HPDE6-E6E7 (cell line): ENCODE data around the gene CABP1.

Experiments
- DNase-seq: peaks from one replicate; pipeline ENCODE4 v3.0.0; 2011; ENCODE audit warnings: missing footprints; ENCODE audit errors: extremely low spot score

The CABP1 gene

DNA sequence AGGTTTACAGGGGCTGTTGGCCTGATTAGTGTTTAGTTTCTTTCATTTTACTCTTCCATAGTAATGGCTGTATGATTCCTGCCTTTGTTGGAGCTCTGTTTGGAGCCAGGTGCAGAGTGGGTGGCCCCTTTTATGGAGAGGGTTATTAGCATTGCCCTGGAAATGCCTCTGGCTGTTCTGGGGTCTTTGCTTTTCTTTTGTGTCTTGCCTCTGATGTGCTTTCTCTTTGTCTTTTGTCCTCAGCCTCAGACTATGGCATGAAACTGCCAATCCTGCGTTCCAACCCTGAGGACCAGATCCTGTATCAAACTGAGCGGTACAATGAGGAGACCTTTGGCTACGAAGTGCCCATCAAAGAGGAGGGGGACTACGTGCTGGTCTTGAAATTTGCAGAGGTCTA lies 53.4 kb downstream of the CABP1 start:
- DNase-seq = no peak

DNA sequence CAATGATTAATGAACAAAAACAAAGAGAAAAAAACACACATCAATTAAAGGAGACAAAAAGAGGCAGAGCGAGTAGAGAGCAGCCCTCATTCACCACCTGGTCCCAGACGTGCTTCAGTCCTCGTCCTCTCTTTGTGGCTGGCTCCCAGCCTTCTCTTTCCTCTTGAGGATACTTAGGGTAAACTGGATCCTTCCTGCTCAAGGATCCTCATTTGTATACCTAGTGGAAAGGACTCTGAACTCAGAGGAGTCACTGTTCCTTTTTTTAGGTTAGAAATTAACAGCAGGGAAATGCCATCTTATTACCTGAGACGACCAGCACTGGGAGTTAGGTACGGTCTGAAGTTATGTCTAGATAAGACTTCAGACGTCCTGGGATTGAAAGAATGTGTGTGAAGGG lies 56.2 kb downstream of the CABP1 start:
- no peak for DNase-seq

DNA sequence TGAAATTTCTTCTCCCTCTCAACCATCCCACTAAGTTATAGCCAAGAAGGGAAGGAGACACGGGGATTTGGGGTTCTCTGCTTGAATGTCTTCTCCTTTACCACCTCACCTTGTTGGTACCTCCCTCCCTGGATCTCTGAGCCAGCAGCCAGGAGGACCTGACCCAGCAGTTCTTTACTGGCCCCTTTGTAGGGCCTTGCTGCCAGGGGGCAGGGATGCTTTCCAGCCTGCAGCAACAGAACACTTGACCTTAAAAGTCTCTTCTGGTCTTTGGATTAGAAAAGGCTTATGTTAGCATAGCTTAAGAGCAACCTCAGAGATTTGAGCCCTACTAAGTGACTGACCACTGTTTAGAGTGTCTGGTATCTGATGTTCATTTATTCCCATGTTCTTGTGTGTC lies 56.9 kb downstream of the CABP1 start:
- no peak for DNase-seq

DNA sequence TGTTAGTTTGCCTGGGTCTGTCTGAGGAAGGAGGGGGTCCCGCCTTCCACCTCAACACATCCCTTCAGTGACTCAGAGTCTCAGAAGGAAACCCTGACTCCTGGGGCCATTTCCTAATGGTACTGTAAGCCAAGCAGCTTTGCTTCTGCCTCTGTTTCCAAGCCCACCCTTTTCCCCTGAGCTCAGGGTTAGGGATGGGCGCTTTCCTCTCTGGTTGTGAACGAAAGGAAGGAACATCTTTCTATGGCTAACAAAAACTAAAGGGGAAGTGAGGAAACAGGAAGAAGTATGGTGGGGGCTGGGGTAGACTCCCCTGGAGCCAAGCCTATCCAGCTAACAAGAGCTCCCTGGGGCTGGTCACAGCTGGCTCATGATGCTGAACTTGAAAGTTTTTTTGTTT lies 58.2 kb downstream of the CABP1 start:
- no peak for DNase-seq

DNA sequence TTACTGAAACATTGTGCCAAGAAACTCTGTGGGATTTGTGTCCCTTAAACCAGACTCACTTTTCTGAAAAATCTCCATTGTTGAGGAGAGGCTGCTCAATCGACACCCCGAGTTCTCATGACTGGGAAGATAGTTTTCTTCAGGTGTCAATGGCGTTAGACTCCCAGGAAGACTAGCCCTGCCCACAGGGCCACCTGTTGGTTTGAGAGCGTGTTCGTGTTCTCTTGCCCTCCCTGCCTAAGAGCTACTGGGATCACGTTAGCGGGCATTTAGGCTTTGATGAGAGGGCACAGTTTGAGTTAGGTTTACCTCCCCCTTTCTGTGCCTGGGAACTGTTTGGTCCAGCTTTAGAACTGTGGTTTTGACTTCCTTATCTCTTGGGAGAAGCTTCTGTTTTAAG lies 59.1 kb downstream of the CABP1 start:
- no peak for DNase-seq

DNA sequence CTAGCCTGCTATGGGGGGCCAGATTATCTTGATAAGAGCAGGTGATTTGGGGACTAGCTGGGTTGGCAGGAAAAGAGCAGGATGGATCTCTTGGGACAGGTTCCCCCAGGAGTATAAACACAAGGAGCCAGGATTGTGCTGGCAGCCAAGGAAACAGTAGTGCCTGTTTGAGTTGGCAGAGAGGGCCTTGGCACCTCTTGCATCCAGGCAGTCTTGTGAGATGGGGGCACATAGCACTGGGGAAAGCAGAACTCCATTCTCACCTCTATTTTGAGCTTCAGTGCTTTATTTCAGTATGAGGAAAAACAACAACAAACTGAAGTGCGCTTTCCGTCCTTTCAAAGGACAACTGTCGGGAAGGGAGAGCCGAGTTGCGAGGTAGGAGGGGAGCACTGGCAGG lies 60.5 kb downstream of the CABP1 start:
- DNase-seq = no peak

DNA sequence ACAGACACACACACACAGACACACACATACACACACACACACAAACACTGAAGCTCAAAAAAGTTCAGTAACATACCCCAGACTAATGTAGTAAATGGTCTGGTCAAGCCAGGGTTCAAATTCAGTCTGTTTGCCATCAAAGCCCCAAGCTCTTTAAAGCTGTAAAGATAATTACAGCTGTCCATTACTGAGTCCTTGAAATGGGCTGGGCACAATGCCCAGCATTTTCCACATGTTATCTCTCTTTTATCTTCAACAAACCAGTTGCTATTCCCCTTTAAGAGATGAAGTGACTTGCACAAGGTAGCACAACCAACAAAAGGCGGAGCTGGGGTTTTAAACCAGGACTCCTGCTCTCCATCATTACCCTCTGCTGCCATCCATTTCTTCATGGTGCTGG lies 62.2 kb downstream of the CABP1 start:
- no peak for DNase-seq

DNA sequence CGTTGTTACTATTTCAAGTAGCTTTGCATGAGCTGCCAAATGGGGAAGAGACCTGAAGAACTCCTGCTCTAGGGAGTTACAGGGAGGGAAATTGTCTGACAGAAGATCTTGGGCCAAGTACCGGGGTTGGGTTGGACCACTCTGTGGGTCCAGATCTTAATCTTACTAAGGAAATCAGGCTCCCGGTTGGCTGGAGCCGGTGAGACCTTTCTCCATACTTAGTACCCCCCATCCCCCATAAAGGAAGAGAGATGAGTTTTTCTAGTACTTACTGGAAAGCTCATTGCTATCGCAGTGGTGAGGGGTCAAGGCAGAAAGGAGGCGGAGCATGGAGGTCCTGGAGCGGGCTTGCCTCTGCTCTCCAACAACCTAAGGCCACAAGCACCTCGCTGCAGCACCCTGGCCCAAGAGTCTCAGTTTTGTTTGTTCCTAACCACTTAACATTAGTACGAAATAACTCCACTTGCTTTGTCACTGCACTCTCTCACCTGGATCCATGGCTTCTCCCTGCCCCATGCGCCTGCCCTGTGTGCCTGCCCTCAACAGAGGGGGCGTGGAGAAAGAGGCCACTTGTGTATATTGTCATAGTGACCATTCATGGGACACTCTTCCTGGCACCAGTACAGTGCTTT lies 63.0 kb downstream of the CABP1 start:
- DNase-seq = no peak

DNA sequence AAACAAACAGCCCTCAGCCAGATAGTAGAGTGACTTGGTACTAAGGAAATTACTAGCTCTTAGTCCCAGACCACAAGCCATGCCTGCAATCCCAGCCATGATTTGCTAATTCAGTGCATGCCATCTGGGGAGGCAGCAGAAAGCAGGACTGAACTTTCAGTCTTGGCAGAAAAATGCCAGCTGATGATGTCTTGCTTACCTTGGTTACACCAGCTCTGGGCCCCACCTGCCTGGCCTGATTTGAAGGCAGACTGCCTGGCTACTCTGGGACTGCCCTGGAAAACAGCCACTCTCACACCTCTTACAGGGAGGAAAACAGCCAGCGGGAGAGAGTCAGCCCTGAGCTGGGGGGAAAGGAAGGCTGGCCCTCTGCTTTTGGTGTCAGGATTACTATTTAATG lies 65.2 kb downstream of the CABP1 start:
- no peak for DNase-seq

DNA sequence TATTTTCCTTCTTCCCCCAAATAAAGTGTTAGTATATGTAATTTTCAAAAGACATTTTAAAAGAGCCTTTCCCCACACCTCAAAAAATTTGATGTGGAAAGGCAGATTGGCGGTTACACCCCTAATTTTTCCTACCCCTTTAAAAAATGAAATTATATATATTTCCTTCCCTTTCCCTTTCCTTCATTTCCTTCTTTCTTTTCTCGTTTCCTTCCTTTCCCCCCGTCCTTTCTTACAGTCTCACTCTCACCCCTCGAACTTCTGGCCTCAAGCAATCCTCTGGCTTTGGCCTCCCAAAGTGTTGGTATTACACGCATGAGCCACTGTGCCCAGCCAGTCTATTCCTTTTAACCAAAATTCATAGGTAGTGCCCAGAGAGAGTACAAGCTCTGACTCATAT lies 65.6 kb downstream of the CABP1 start:
- DNase-seq = no peak

DNA sequence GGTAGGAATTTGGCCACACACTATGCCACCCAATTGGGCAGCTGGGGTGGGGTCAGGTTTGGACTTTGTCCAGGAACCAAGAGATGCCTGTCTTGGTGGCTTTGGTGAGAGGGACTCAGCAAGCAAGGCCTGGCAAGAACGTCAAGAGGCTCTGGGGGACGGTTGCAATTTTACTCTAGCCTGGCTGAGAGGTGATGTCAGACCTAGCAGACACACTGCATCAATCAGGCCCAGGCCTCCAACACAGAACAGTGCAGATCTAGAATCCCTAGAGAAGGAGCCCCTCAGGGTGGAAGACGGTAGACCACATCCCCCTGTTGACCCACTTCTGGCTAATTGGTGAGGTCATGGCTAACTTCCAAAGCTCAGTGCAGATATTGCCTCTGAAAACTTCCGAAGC lies 68.2 kb downstream of the CABP1 start:
- DNase-seq = no peak

DNA sequence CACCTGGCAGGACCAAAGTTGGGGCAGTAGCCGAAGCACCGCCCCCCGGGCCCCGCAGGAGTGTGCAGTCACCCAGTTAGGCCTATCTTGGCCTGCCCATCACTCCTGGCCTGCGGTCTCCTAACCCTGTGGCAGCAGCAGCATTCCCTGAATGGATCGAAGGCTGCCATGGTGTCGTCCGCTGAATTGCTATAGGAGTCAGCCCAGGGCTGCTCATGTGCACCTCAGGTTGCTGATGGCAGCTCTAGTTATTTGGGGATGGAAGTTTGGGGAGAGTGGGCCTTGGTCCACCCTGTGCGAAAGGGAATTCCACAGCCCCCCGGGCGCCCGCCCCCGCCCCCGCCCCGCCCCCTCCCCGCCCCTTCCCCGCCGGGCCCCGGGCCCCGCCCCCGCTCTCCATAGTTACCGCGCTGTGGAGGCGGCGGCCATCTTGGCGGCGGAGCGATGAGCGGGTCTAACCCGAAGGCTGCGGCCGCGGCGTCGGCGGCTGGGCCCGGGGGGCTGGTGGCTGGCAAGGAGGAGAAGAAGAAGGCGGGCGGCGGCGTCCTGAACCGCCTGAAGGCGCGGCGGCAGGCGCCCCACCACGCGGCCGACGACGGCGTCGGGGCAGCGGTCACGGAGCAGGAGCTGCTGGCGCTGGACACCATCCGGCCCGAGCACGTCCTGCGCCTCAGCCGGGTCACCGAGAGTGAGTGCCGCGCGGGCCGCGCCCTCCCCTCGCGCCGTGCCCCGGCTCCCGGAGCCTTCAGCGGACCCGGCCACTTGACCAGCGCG lies 69.8 kb downstream of the CABP1 start, which contains the start of gene UNC119B:
Gene UNC119B (plus strand): TSS at position 428 of the 774 bp plus-strand sequence. CDS start 17 bp downstream, at position 445.
- no peak for DNase-seq

DNA sequence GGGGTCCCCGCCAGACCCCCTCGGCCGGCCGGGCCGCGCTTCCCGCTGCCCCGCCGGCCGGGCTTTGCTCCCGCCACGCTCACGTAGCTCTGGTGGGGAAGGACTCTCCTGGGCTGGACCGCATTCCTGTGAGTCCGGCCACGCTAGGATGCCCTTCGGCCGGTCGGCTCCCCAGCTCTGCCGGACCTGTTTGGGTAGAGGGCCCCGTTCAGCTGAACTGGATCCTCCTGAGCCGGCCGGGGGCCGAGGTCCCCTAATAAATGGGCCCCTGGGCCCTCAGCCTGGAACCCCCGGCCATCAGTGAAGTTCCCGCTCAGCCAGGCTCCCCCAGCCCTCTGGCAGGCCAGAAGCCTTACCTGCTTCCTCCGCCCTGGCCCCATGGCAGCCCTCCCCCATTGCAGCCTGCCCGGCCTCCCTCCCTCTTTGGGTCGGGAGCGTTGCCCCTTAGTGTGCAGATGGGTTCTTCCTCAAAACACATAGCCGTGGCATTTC lies 70.4 kb downstream of the CABP1 start:
- DNase-seq = no peak

DNA sequence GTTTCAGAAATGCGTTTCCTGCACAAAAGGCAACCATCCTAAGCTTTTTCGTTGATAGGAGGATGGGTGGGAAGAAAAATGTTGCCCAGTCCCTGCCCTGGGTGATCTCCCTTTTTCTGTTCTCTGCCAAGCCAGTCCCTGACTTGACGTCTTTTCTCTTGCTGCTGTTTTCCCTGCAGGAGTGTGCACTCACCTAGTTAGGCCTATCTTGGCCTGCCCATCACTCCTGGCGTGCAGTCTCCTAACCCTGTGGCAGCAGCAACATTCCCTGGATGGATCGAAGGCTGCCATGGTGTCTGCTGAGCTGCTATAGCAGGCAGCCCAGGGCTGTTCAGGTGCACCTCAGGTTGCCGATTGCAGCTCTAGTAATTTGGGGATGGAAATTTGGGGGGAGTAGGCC lies 71.0 kb downstream of the CABP1 start:
- no peak for DNase-seq

DNA sequence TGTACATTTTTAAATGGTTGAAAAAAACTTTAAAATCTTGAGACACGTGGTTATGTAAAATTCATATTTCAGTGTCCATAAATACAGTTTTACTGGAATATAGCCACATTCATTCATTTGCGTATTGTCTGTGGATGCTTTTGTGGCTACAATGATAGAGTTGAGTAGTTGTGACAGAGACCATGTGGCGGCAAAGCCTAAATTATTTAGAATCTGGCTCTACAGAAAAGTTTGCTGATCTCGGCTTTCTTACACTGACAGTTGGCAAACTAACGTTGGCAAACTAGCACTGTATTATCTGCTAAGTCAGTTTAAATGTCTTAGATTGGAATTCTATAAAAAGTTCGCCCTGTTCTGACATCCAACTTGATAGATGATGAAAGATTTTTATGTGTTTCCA lies 72.2 kb downstream of the CABP1 start:
- no peak for DNase-seq

DNA sequence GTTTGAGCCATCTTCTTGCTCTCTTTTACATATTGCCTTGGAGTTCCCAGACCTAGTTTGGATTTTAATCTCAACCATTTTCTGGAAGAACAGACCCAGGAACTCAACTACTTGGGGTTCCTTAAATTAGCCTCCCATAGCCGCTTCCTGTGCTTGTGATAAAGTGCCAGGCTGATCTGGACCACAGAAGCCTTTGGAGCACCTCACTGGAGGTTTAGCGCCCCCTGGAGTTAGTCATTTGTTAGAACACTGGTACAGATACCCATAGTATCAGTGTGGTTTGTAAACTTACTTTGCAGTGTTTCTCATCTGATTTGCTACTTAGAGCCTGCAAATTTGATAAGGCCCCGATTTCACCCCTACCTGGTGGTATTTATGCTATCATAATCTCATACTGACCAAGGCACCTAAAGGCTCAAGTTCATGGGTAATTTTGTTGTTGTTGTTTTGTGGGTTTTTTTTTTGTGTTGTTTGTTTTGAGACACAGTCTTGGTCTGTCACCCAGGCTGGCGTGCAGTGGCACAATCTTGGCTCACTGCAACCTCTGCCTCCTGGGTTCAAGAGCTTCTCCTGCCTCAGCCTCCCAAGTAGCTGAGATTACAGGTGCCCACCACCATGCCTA lies 73.5 kb downstream of the CABP1 start:
- DNase-seq = peak; percentile 71
